Neural crest cell (in vitro differentiated cells): ENCODE results near the gene KLHDC9. TPM values are rescaled to one million over a fixed set of nuclear protein-coding genes. Genes with fewer than 3 reads are reported as not detected.
A peak's percentile ranks its signal among the peaks of the same experiment; 100 is the strongest.

Experiments
- DNase-seq: peaks from one replicate; pipeline ENCODE4 v3.0.0; 2021; ENCODE audit warnings: low read depth, mixed read lengths, low spot score
- H3K27ac Mint-ChIP-seq: one replicate; pipeline ENCODE4 v1.8.0; 2021; ENCODE audit warnings: mild to moderate bottlenecking, mixed read lengths; ENCODE audit not compliant: unreplicated experiment
- H3K27me3 Mint-ChIP-seq: 2 replicates; pipeline ENCODE4 v1.8.0; 2021; ENCODE audit warnings: low read depth, mild to moderate bottlenecking, mixed read lengths
- H3K36me3 Mint-ChIP-seq: 2 replicates; pipeline ENCODE4 v1.8.0; 2021; ENCODE audit warnings: low read depth, mild to moderate bottlenecking, mixed read lengths
- H3K4me1 Mint-ChIP-seq: 2 replicates; pipeline ENCODE4 v1.8.0; 2021; ENCODE audit warnings: mixed read lengths
- H3K4me3 Mint-ChIP-seq: one replicate; pipeline ENCODE4 v1.8.0; 2021; ENCODE audit warnings: mild to moderate bottlenecking, mixed read lengths
- H3K9me3 Mint-ChIP-seq: 2 replicates; pipeline ENCODE4 v1.8.0; 2021; ENCODE audit warnings: mixed read lengths
- CTCF ChIP-seq: fragments of 200-600 bp; sonication (generic); conservative IDR thresholded peaks from 2 replicates; pipeline ENCODE4 v1.5.0; 2021; ENCODE audit warnings: antibody characterized with exemption, mild to moderate bottlenecking
- total RNA-seq: library from RNA; stranded (reverse); gene quantifications from 2 replicates; pipeline ENCODE4 v1.2.1, GENCODE V29; 2021

The KLHDC9 gene
- total RNA-seq, 1 donor from 2014 or later: 9.1 TPM

- no peak for TF ChIP-seq CTCF
- no peaks in the 10 kb centered on the region for H3K9me3 Mint-ChIP-seq
- peaks cover 9% of the 10 kb centered on the region for H3K27me3 Mint-ChIP-seq
- no peak for DNase-seq
- H3K36me3 Mint-ChIP-seq: no peaks in the 10 kb centered on the region
- H3K4me1 Mint-ChIP-seq: peaks cover 10% of the 10 kb centered on the region
- no peak overlapping the region for H3K27ac Mint-ChIP-seq
- no peak overlapping the region for H3K4me3 Mint-ChIP-seq
These were observed 5.5 kb upstream of the KLHDC9 start for GRCh38 chr1:161092621-161093028.

- peaks cover 19% of the 10 kb centered on the region for H3K27me3 Mint-ChIP-seq
- no peak overlapping the region for H3K27ac Mint-ChIP-seq
- H3K4me1 Mint-ChIP-seq: peaks cover 23% of the 10 kb centered on the region
- TF ChIP-seq CTCF: no peak
- H3K4me3 Mint-ChIP-seq: no peak overlapping the region
- peaks cover 2% of the 10 kb centered on the region for H3K36me3 Mint-ChIP-seq
- H3K9me3 Mint-ChIP-seq: no peaks in the 10 kb centered on the region
- DNase-seq: no peak
These were observed 3.7 kb upstream of the KLHDC9 start for GRCh38 chr1:161094481-161094880.

GRCh38 chr1:161095230-161095629 lies 2.9 kb upstream of the KLHDC9 start:
- Mint-ChIP-seq H3K36me3 (peaks cover 2% of the 10 kb centered on the region), H3K27me3 (peaks cover 19% of the 10 kb centered on the region), H3K9me3 (no peaks in the 10 kb centered on the region), H3K27ac (no peak overlapping the region), H3K4me1 (peaks cover 23% of the 10 kb centered on the region), H3K4me3 (no peak overlapping the region)
- no peak for TF ChIP-seq CTCF
- DNase-seq: no peak

GRCh38 chr1:161096015-161096414 lies 2.1 kb upstream of the KLHDC9 start:
- Mint-ChIP-seq H3K4me3 (peak overlapping the region; percentile 35), H3K27ac (no peak overlapping the region), H3K36me3 (peaks cover 2% of the 10 kb centered on the region), H3K9me3 (no peaks in the 10 kb centered on the region), H3K4me1 (peaks cover 23% of the 10 kb centered on the region), H3K27me3 (peaks cover 19% of the 10 kb centered on the region)
- DNase-seq: no peak
- TF ChIP-seq CTCF: no peak

- Mint-ChIP-seq H3K27ac (no peak overlapping the region), H3K9me3 (no peaks in the 10 kb centered on the region), H3K4me3 (peak overlapping the region; percentile 59), H3K27me3 (peaks cover 19% of the 10 kb centered on the region), H3K4me1 (peaks cover 23% of the 10 kb centered on the region), H3K36me3 (peaks cover 2% of the 10 kb centered on the region)
- no peak for DNase-seq
- no peak for TF ChIP-seq CTCF
These were observed 1.6 kb upstream of the KLHDC9 start for GRCh38 chr1:161096530-161096929.
